Ishikawa (cell line): Measurements from ENCODE around the gene COMP.

ENCODE experiments used
- CEBPB ChIP-seq: IDR thresholded peaks from 2 replicates; pipeline ENCODE4 v1.6.1; 2012
- EGR1 ChIP-seq: IDR thresholded peaks from 2 replicates; pipeline ENCODE4 v1.6.1; 2012
- REST ChIP-seq: IDR thresholded peaks from 2 replicates; pipeline ENCODE4 v1.6.1; 2012; ENCODE audit warnings: low read depth, mild to moderate bottlenecking
- TAF1 ChIP-seq: IDR thresholded peaks from 2 replicates; pipeline ENCODE4 v1.6.1; 2012; ENCODE audit warnings: low read depth, mild to moderate bottlenecking
- TEAD4 ChIP-seq: IDR thresholded peaks from 2 replicates; pipeline ENCODE4 v1.6.1; 2012

- TF ChIP-seq TEAD4, result no peak
- no peak for TF ChIP-seq TAF1
- no peak for TF ChIP-seq CEBPB
- no peak for TF ChIP-seq EGR1
- no peak for TF ChIP-seq REST
Observed at GRCh38 chr19:18784786-18785120, 6.4 kb downstream of the COMP start.
